ENCODE data around the gene PTPRM.

GRCh38 chr18:7901657-7902056, 334.5 kb downstream of the PTPRM start:
- TF ChIP-seq FOSL2 (IDR thresholded peaks at IDR 0.05; ENCODE audit: borderline replicate concordance, low read depth) (no peak), CTCF (IDR thresholded peaks at IDR 0.05) (no peak), SMC3 (IDR thresholded peaks at IDR 0.05; ENCODE audit: low read depth, low read length) (no peak), USF2 (IDR thresholded peaks at IDR 0.05; ENCODE audit: borderline replicate concordance, low read depth, low read length) (no peak), TAF1 (IDR thresholded peaks at IDR 0.05; ENCODE audit: borderline replicate concordance, low read depth, low read length) (no peak), JUND (IDR thresholded peaks at IDR 0.05) (no peak), YY1 (IDR thresholded peaks at IDR 0.05; ENCODE audit: low read depth) (no peak), MXI1 (IDR thresholded peaks at IDR 0.05; ENCODE audit: low read depth, low read length) (no peak), CHD2 (IDR thresholded peaks at IDR 0.05; ENCODE audit: low read length, partially characterized antibody) (no peak), NRF1 (IDR thresholded peaks at IDR 0.05; ENCODE audit: low read depth, low read length) (no peak), TCF12 (IDR thresholded peaks at IDR 0.05) (no peak)
